Loucy (cell line): ENCODE data around the gene UBLCP1.

Source experiments
- H2AFZ ChIP-seq: fragments of 200-600 bp; sonication (generic); 2 replicates; pipeline ENCODE4 v1.6.0; 2016; ENCODE audit warnings: antibody characterized with exemption, mild to moderate bottlenecking, low read length, moderate library complexity
- H3F3A ChIP-seq: fragments of 200-600 bp; 2 replicates; pipeline ENCODE4 v1.6.0; 2016; ENCODE audit warnings: antibody characterized with exemption, low read depth, mild to moderate bottlenecking
- H3K27me3 ChIP-seq: fragments of 200-600 bp; sonication (generic); 2 replicates; pipeline ENCODE4 v1.6.1; 2014; ENCODE audit warnings: low read length, mild to moderate bottlenecking; ENCODE audit not compliant: insufficient read depth, poor library complexity, severe bottlenecking
- H3K36me3 ChIP-seq: fragments of 200-600 bp; sonication (generic); 2 replicates; pipeline ENCODE4 v1.6.1; 2016; ENCODE audit warnings: low read length; ENCODE audit not compliant: insufficient read depth
- H3K4me1 ChIP-seq: fragments of 200-600 bp; sonication (generic); 2 replicates; pipeline ENCODE4 v1.5.1; 2014; ENCODE audit warnings: low read length, mild to moderate bottlenecking; ENCODE audit not compliant: insufficient read depth, poor library complexity, severe bottlenecking
- H3K4me2 ChIP-seq: fragments of 200-600 bp; sonication (generic); 2 replicates; pipeline ENCODE4 v1.6.0; 2014; ENCODE audit warnings: antibody characterized with exemption, low read length, low read depth, mild to moderate bottlenecking; ENCODE audit not compliant: poor library complexity, severe bottlenecking
- H3K4me3 ChIP-seq: fragments of 200-600 bp; sonication (generic); 2 replicates; pipeline ENCODE4 v1.5.1; 2014; ENCODE audit warnings: low read length, mild to moderate bottlenecking, mixed read lengths; ENCODE audit not compliant: poor library complexity, severe bottlenecking
- H3K79me2 ChIP-seq: fragments of 200-600 bp; sonication (generic); 2 replicates; pipeline ENCODE4 v1.6.1; 2014; ENCODE audit warnings: low read length; ENCODE audit not compliant: insufficient read depth
- H3K9ac ChIP-seq: fragments of 200-600 bp; sonication (generic); 2 replicates; pipeline ENCODE4 v1.6.0; 2014; ENCODE audit warnings: mild to moderate bottlenecking, low read depth, low read length, moderate library complexity; ENCODE audit not compliant: poor library complexity, severe bottlenecking
- H3K9me2 ChIP-seq: fragments of 200-600 bp; sonication (generic); replicated peaks from 2 replicates; pipeline ENCODE4 v1.6.1; 2016; ENCODE audit warnings: low read depth, low read length, mixed read lengths
- H3K9me3 ChIP-seq: fragments of 200-600 bp; sonication (generic); 2 replicates; pipeline ENCODE4 v1.6.1; 2014; ENCODE audit warnings: mild to moderate bottlenecking, antibody characterized with exemption, low read length, low read depth; ENCODE audit not compliant: insufficient read depth
- H4K20me1 ChIP-seq: fragments of 200-600 bp; sonication (generic); 2 replicates; pipeline ENCODE4 v1.6.0; 2014; ENCODE audit warnings: antibody characterized with exemption, low read length, mild to moderate bottlenecking; ENCODE audit not compliant: insufficient read depth, poor library complexity, severe bottlenecking
- CTCF ChIP-seq: fragments of 200-600 bp; sonication (generic); conservative IDR thresholded peaks from 2 replicates; pipeline ENCODE4 v1.5.1; 2014; ENCODE audit warnings: mild to moderate bottlenecking, antibody characterized with exemption, low read length
- EZH2phosphoT487 ChIP-seq: fragments of 200-600 bp; IDR thresholded peaks from 2 replicates; pipeline ENCODE4 v1.6.1; 2018; ENCODE audit warnings: antibody characterized with exemption, mild to moderate bottlenecking, moderate library complexity, borderline replicate concordance

UBLCP1 gene

DNA sequence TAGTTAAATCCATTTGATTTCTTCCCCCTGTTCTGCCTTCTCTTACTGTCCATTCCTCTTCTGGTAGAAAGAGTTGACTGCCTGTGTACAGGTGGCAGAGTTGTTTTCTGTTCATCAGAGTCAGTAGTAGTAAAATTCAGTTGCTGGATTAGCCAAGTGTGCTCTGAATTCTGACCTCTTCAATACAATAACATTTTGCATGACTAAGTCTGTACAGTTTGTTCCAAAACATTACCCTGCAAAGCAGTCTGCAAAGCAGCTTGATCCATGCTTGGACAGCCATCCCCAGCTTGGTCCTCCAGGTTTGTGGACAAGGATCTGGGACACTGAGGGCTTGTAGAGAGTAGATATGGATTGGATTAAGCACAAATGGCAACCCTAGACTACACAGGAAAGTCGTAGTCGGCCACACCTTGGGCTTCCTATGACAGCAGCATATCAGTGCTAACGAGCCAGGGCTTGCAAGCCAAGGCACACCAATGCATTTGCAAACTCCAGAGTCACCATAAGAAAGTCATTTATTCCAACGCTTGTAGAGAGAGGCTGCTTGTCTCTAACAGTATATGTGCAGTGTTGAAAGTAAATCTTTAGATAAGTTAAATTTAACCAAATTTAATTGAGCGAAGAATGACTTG is 42.0 kb downstream of the UBLCP1 start:
- H3F3A ChIP-seq: no peaks in the 10 kb centered on the region
- no peaks in the 10 kb centered on the region for H3K36me3 ChIP-seq
- H4K20me1 ChIP-seq: no peaks in the 10 kb centered on the region
- no peaks in the 10 kb centered on the region for H3K79me2 ChIP-seq
- no peaks in the 10 kb centered on the region for H3K4me1 ChIP-seq
- TF ChIP-seq CTCF (no peak), EZH2phosphoT487 (no peak)
- H3K9me2 ChIP-seq: no peaks in the 10 kb centered on the region
- no peak overlapping the region for H3K4me3 ChIP-seq
- H3K4me2 ChIP-seq: no peak overlapping the region
- no peak overlapping the region for H2AFZ ChIP-seq
- H3K9me3 ChIP-seq: no peaks in the 10 kb centered on the region
- no peak overlapping the region for H3K9ac ChIP-seq
- peaks cover 22% of the 10 kb centered on the region for H3K27me3 ChIP-seq

- no peaks in the 10 kb centered on the region for H3F3A ChIP-seq
- peaks cover 48% of the 10 kb centered on the region for H3K27me3 ChIP-seq
- H3K4me3 ChIP-seq: no peak overlapping the region
- H3K4me2 ChIP-seq: no peak overlapping the region
- no peaks in the 10 kb centered on the region for H3K36me3 ChIP-seq
- TF ChIP-seq EZH2phosphoT487 (no peak), CTCF (no peak)
- H3K9me3 ChIP-seq: no peaks in the 10 kb centered on the region
- no peak overlapping the region for H2AFZ ChIP-seq
- H3K9me2 ChIP-seq: no peaks in the 10 kb centered on the region
- no peak overlapping the region for H3K9ac ChIP-seq
- H4K20me1 ChIP-seq: no peaks in the 10 kb centered on the region
- no peaks in the 10 kb centered on the region for H3K4me1 ChIP-seq
- no peaks in the 10 kb centered on the region for H3K79me2 ChIP-seq
These were observed 46.8 kb downstream of the UBLCP1 start for GRCh38 chr5:159309689-159310433.

DNA sequence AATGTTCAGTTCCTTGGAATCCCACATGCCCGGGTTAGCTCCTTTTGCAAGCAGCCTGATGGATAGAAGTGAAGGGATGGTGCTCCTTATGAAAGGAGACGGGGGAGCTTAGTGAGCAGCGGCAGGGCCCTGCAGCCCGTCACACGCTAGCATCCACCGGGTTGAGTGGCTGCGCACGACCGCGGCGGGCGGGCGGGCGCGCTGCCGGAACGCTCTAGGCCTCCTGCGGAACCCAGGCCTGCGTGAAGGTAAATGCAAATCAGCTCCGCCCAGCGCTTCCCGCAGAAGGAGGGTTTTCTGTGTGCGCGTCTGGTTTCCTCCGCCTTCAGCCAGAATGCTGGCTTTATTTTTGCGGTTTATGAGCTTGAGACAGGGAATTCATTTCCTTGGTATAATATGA is 47.4 kb downstream of the UBLCP1 start:
- Histone ChIP-seq H3K4me3 (no peak overlapping the region), H3K9ac (no peak overlapping the region), H2AFZ (no peak overlapping the region)

More for the DNA sequence above, 47.4 kb downstream of the UBLCP1 start:
- Histone ChIP-seq H3K9me3 (no peaks in the 10 kb centered on the region), H3K27me3 (peaks cover 48% of the 10 kb centered on the region), H3F3A (no peaks in the 10 kb centered on the region), H3K9me2 (no peaks in the 10 kb centered on the region), H3K4me1 (no peaks in the 10 kb centered on the region), H3K4me2 (no peak overlapping the region), H4K20me1 (no peaks in the 10 kb centered on the region), H3K79me2 (no peaks in the 10 kb centered on the region), H3K36me3 (no peaks in the 10 kb centered on the region)
- TF ChIP-seq CTCF (no peak), EZH2phosphoT487 (no peak)
